GM12873 (cell line): ENCODE data around the gene FZD1.

Experiments
- TF ChIP-seq, protein P1 (sequence below): IDR thresholded peaks from 2 replicates; pipeline ENCODE4 v1.5.1; 2012; ENCODE audit warnings: low read depth, mild to moderate bottlenecking, moderate library complexity, low read length, control low read depth; ENCODE audit not compliant: insufficient read depth; ENCODE audit errors: missing control alignments

The FZD1 gene

DNA sequence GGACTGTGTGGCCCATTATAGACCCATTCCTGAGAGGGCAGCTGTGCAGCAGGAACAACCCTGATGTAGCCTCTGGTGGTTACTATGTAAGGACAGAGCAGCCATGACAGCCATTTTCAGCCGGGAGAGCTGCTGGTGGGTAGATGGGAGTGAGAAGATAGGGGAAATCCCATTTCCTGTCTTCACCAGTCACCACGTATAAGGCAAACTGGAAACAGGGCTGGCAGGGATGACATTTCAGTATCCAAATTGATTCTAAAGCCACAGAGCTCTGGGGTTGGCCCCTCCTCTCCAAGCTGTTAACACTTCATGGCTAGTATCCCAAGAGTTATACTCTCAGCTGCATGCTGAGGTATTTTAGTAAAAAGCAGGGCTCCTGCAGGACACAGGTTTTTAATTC lies 15.2 kb upstream of the FZD1 start:
- TF ChIP-seq, protein P1, sequence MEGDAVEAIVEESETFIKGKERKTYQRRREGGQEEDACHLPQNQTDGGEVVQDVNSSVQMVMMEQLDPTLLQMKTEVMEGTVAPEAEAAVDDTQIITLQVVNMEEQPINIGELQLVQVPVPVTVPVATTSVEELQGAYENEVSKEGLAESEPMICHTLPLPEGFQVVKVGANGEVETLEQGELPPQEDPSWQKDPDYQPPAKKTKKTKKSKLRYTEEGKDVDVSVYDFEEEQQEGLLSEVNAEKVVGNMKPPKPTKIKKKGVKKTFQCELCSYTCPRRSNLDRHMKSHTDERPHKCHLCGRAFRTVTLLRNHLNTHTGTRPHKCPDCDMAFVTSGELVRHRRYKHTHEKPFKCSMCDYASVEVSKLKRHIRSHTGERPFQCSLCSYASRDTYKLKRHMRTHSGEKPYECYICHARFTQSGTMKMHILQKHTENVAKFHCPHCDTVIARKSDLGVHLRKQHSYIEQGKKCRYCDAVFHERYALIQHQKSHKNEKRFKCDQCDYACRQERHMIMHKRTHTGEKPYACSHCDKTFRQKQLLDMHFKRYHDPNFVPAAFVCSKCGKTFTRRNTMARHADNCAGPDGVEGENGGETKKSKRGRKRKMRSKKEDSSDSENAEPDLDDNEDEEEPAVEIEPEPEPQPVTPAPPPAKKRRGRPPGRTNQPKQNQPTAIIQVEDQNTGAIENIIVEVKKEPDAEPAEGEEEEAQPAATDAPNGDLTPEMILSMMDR, result no peak

DNA sequence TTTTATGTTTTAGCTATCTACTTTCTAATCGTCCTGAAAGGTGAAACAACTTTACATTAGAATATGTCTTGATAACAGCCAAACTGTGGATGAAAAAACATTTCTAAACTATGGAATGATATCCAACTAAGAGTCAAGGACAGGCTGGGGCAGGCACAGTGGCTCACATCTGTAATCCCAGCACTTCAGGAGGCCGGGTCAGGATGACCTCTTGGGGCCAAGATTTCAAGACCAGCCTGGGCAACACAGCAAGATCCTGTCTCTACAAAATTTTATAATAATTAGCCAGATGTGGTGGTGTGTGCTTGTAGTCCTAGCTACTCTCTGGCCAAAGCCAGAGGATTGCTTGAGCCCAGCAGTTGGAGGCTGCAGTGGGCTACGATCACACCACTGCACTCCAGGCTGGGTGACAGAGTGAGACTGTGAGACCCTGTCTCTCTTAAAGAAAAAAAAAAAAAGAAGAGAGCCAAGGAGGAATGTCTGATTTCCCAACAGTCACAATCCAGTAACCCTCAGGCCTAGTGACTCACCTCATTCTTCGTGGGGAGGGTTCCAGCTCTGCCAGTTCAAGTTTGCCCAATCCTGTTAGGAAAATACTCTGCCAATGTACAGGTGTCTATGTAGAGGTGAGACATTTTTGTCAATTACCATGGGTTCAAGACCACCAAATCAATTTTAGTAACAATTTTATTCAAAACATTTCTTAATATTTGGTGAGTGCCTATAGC lies 14.6 kb upstream of the FZD1 start:
- TF ChIP-seq, protein P1, result no peak

DNA sequence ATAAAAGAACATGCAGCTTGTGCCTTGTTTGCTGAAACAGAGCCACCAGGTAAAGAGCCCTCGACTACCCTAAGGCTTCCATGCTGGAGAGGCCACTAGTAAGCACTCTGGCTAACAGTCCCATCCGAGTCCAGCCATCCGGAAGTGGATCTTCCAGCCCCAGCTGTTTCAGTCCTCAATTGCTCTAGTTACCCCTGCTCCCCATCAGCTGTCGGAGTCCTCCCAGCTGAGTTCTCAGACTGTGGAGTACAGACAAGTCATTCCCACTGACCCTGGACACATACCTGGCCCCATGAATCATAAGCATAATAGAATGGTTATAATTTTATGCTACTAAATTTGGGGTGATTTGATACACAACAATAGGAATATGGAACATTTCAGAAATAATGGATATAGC lies 13.5 kb upstream of the FZD1 start:
- TF ChIP-seq, protein P1, result no peak

DNA sequence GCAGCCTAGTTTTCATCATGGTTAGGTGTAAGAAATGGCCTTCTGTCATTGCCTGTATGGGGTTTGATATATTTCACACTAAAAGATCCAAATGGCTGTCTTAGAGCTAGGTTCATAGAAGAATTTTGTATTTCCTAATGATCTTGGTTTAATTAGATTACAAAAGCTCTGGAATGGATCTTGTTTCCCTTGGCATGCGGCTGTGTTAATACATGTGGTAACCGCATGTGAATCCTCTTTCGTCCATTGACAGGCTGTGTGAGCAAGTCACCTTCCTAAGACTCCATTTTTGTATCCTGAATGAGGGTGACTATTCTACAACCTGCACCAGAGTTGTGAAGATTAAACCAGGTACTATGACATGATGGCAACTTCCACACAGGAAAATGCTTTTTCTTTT lies 12.4 kb upstream of the FZD1 start:
- TF ChIP-seq, protein P1, result no peak

DNA sequence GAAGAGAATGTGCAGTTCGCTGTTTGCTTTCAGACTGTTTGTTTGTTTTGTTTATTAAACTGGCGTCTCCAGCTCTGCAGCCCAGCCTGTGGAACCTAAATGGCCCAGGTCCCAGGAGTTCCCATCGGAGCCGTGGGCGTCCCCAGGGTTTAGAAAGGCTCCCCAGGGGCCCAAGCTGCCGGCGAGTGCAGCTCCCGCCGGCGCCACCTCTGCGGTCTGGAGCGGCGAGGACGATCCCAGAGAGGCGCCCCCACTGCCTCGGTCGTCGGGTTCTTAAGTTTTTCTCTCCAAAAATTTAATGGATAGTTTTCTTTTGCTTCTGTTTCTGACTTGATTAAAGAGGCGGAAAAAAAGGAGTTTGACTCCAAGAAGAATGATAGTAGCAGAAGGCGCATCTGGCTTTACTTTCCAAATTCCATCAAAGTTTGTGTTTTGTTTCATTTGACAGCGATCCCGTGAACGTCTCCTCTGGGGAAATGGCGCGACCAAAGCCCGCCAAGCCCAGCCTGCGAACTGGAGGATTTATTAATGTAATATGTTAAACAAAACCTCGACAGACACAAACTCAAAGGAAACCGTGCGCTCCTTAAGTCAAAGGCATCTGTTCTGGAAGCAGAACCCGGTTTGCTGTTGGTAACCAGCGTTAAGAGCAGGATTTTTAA lies 718 bp upstream of the FZD1 start:
- TF ChIP-seq, protein P1, result no peak

DNA sequence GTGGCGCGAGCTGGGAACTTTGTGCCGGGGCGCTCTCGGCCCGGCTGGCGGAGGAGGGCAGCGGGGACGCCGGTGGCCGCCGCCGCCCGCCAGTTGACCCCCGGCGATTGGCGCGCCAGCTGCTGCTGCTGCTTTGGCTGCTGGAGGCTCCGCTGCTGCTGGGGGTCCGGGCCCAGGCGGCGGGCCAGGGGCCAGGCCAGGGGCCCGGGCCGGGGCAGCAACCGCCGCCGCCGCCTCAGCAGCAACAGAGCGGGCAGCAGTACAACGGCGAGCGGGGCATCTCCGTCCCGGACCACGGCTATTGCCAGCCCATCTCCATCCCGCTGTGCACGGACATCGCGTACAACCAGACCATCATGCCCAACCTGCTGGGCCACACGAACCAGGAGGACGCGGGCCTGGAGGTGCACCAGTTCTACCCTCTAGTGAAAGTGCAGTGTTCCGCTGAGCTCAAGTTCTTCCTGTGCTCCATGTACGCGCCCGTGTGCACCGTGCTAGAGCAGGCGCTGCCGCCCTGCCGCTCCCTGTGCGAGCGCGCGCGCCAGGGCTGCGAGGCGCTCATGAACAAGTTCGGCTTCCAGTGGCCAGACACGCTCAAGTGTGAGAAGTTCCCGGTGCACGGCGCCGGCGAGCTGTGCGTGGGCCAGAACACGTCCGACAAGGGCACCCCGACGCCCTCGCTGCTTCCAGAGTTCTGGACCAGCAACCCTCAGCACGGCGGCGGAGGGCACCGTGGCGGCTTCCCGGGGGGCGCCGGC lies 870 bp downstream of the FZD1 start:
- TF ChIP-seq, protein P1, result no peak

DNA sequence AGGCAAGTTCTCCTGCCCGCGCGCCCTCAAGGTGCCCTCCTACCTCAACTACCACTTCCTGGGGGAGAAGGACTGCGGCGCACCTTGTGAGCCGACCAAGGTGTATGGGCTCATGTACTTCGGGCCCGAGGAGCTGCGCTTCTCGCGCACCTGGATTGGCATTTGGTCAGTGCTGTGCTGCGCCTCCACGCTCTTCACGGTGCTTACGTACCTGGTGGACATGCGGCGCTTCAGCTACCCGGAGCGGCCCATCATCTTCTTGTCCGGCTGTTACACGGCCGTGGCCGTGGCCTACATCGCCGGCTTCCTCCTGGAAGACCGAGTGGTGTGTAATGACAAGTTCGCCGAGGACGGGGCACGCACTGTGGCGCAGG lies 1.4 kb downstream of the FZD1 start:
- TF ChIP-seq, protein P1, result no peak
